Lower leg skin (tissue), 4 donors: ENCODE data around the gene RNF7. TPM values are rescaled to one million over a fixed set of nuclear protein-coding genes. Genes with fewer than 3 reads are reported as not detected.
A peak's percentile ranks its signal among the peaks of the same experiment; 100 is the strongest.

ENCODE experiments used
- DNase-seq, 2 donors: peaks; one replicate each; pipeline ENCODE4 v3.0.0-alpha.2; 2019; ENCODE audit warnings: low spot score in 2 of 2
- H3K4me3 ChIP-seq: fragments of 200-600 bp; sonication (generic); 2 replicates; pipeline ENCODE4 v1.5.1; 2017; ENCODE audit warnings: mild to moderate bottlenecking, low read depth; ENCODE audit not compliant: poor library complexity, severe bottlenecking
- CTCF ChIP-seq, 3 donors: fragments of 450-650 bp; IDR thresholded peaks; one replicate each; pipeline ENCODE4 v1.5.1; 2016; ENCODE audit warnings: antibody characterized with exemption in 3 of 3, mild to moderate bottlenecking in 3 of 3, moderate library complexity in 2 of 3
- POLR2A ChIP-seq, 2 donors: fragments of 450-650 bp; IDR thresholded peaks; one replicate each; pipeline ENCODE4 v1.6.1; 2016 to 2017; ENCODE audit warnings: antibody characterized with exemption in 2 of 2, mild to moderate bottlenecking in 1 of 2, moderate library complexity in 1 of 2
- WGBS, 2 donors: methylation state at CpG; one replicate each; pipeline ENCODE4 v1.1.5; 2018; 5-methylcytosine and 5-hydroxymethylcytosine counted together
- intact Hi-C: fragments of 100-400 bp; cut with DNase I; formaldehyde crosslinking; loops from one replicate; pipeline ENCODE4 v1.15.0; 2023; ENCODE audit warnings: low total_unique reads
- total RNA-seq, 4 donors: library from RNA; depleted of rRNA; stranded (reverse); fragments of >200 nt; gene quantifications; one replicate each; pipeline ENCODE4 v1.1.0, GENCODE V29; 2016

RNF7 gene
- total RNA-seq, 4 donors from 2014 or later = 75.6 to 117 (median 84.1) TPM

- intact Hi-C loops = no loop called here
- H3K4me3 ChIP-seq = no peak overlapping the region
- 84 to 90% methylated on average over 1 of the region's 1 CpG for WGBS, 2 donors
- TF ChIP-seq CTCF (IDR thresholded peaks at IDR 0.05) (no peak), POLR2A (IDR thresholded peaks at IDR 0.05) (no peak)
- peak in 1 of 2 donors; percentile 7 for DNase-seq
These were observed 54.4 kb downstream of the RNF7 start for GRCh38 chr3:141792495-141792894.

- WGBS, 2 donors = 88 to 89% methylated on average over 7 to 8 of the region's 8 CpGs
- DNase-seq = peak in 1 of 2 donors; percentile 76
- intact Hi-C loops = no loop called here
- TF ChIP-seq CTCF (IDR thresholded peaks at IDR 0.05) = no peak
- TF ChIP-seq POLR2A (IDR thresholded peaks at IDR 0.05) = no peak
- H3K4me3 ChIP-seq = no peak overlapping the region
These were observed 55.6 kb downstream of the RNF7 start for GRCh38 chr3:141793476-141794260.

- intact Hi-C loops = no loop called here
- peak in 1 of 2 donors; percentile 72 for DNase-seq
- 32 to 49% methylated on average over 4 of the region's 4 CpGs for WGBS, 2 donors
- no peak overlapping the region for H3K4me3 ChIP-seq
- no peak for TF ChIP-seq CTCF (IDR thresholded peaks at IDR 0.05)
- TF ChIP-seq POLR2A (IDR thresholded peaks at IDR 0.05) = no peak
These were observed 57.2 kb downstream of the RNF7 start for GRCh38 chr3:141795276-141795675.

GRCh38 chr3:141795741-141796080 is 57.6 kb downstream of the RNF7 start:
- WGBS, 2 donors = 47 to 48% methylated on average over 5 of the region's 5 CpGs
- TF ChIP-seq POLR2A (IDR thresholded peaks at IDR 0.05) (no peak), CTCF (IDR thresholded peaks at IDR 0.05) (no peak)
- no peak overlapping the region for H3K4me3 ChIP-seq
- intact Hi-C loops = no loop called here
- no peak for DNase-seq

- intact Hi-C loops = no loop called here
- TF ChIP-seq POLR2A (IDR thresholded peaks at IDR 0.05) (no peak), CTCF (IDR thresholded peaks at IDR 0.05) (no peak)
- 32 to 34% methylated on average over 11 of the region's 11 CpGs for WGBS, 2 donors
- H3K4me3 ChIP-seq = no peak overlapping the region
- DNase-seq = peak; percentile 81 to 94
These were observed 58.2 kb downstream of the RNF7 start for GRCh38 chr3:141796081-141796888.

Other genes with a start within 250 kb of the RNF7 start
- under 1 TPM in 1 of 4 donors, not detected in 3; 0.34 TPM for gene GRK7, start 25.1 kb downstream of the RNF7 start, total RNA-seq
- 100 to 1,000 TPM; 120 to 161 (median 140) TPM for gene ATP1B3, start 138.3 kb downstream of the RNF7 start, total RNA-seq